H9 (cell line): Measurements from ENCODE around the gene SYDE2. TPM values are rescaled to one million over a fixed set of nuclear protein-coding genes. Genes with fewer than 3 reads are reported as not detected.

Experiments
- DNase-seq: peaks from one replicate; pipeline ENCODE4 v3.0.0-alpha.2; 2017
- H2AFZ ChIP-seq: one replicate; pipeline ENCODE4 v1.6.1; 2013; ENCODE audit warnings: mild to moderate bottlenecking, low read length, control low read depth, moderate library complexity
- H2AK5ac ChIP-seq: 2 replicates; pipeline ENCODE4 v1.6.1; 2013; ENCODE audit warnings: low read length, control low read depth, mixed read lengths; ENCODE audit not compliant: insufficient read length
- H2BK120ac ChIP-seq: one replicate; pipeline ENCODE4 v1.6.1; 2013; ENCODE audit warnings: low read depth, mild to moderate bottlenecking, low read length, control low read depth, inconsistent platforms; ENCODE audit not compliant: poor library complexity, severe bottlenecking
- H2BK12ac ChIP-seq: 2 replicates; pipeline ENCODE4 v1.6.1; 2013; ENCODE audit warnings: low read length, control low read depth, mixed read lengths, low read depth; ENCODE audit not compliant: insufficient read length
- H2BK15ac ChIP-seq: 2 replicates; pipeline ENCODE4 v1.6.1; 2013; ENCODE audit warnings: low read depth, low read length, control low read depth
- H2BK20ac ChIP-seq: one replicate; pipeline ENCODE4 v1.6.1; 2013; ENCODE audit warnings: low read depth, mild to moderate bottlenecking, low read length, control low read depth, inconsistent platforms; ENCODE audit not compliant: poor library complexity, severe bottlenecking
- H2BK5ac ChIP-seq: 2 replicates; pipeline ENCODE4 v1.6.1; 2013; ENCODE audit warnings: low read length, control low read depth, mixed read lengths; ENCODE audit not compliant: insufficient read length
- H3K14ac ChIP-seq: 2 replicates; pipeline ENCODE4 v1.6.1; 2013; ENCODE audit warnings: low read length, control low read depth; ENCODE audit not compliant: insufficient read depth
- H3K18ac ChIP-seq: 2 replicates; pipeline ENCODE4 v1.6.1; 2013; ENCODE audit warnings: low read depth, mild to moderate bottlenecking, mixed read lengths, low read length, control low read depth; ENCODE audit not compliant: insufficient read length
- H3K23ac ChIP-seq: 2 replicates; pipeline ENCODE4 v1.6.1; 2013; ENCODE audit warnings: low read length, control low read depth, mixed read lengths, low read depth; ENCODE audit not compliant: insufficient read length
- H3K23me2 ChIP-seq: 2 replicates; pipeline ENCODE4 v1.6.1; 2013; ENCODE audit warnings: low read depth, mild to moderate bottlenecking, mixed read lengths, low read length, control low read depth; ENCODE audit not compliant: insufficient read length, poor library complexity, severe bottlenecking
- H3K27ac ChIP-seq: 2 replicates; pipeline ENCODE4 v1.5.1; 2013; ENCODE audit warnings: low read length, control low read depth, mixed read lengths, low read depth; ENCODE audit not compliant: insufficient read length
- H3K27me3 ChIP-seq: 2 replicates; pipeline ENCODE4 v1.6.1; 2013; ENCODE audit warnings: low read length, control low read depth, inconsistent platforms; ENCODE audit not compliant: insufficient read depth
- H3K4ac ChIP-seq: 2 replicates; pipeline ENCODE4 v1.6.1; 2013; ENCODE audit warnings: low read depth, mild to moderate bottlenecking, control low read depth, inconsistent platforms, low read length, moderate library complexity
- H3K4me1 ChIP-seq: 2 replicates; pipeline ENCODE4 v1.6.1; 2013; ENCODE audit warnings: low read length, control low read depth, inconsistent platforms; ENCODE audit not compliant: insufficient read depth
- H3K4me2 ChIP-seq: 2 replicates; pipeline ENCODE4 v1.6.1; 2013; ENCODE audit warnings: low read length, control low read depth, mixed read lengths; ENCODE audit not compliant: insufficient read length, insufficient read depth
- H3K56ac ChIP-seq: 2 replicates; pipeline ENCODE4 v1.6.1; 2013; ENCODE audit warnings: low read depth, mild to moderate bottlenecking, mixed read lengths, low read length, control low read depth; ENCODE audit not compliant: insufficient read length
- H3K79me1 ChIP-seq: 2 replicates; pipeline ENCODE4 v1.6.1; 2013; ENCODE audit warnings: low read depth, mild to moderate bottlenecking, moderate library complexity, low read length, control low read depth, inconsistent platforms; ENCODE audit not compliant: insufficient read depth, poor library complexity, severe bottlenecking
- H3K79me2 ChIP-seq: 2 replicates; pipeline ENCODE4 v1.6.1; 2013; ENCODE audit warnings: low read length, control low read depth, inconsistent platforms; ENCODE audit not compliant: insufficient read depth
- H3K9ac ChIP-seq: 2 replicates; pipeline ENCODE4 v1.6.1; 2013; ENCODE audit warnings: low read length, control low read depth, mixed read lengths; ENCODE audit not compliant: insufficient read length; ENCODE audit errors: extremely low read depth
- H3K9me3 ChIP-seq: one replicate; pipeline ENCODE4 v1.6.1; 2013; ENCODE audit warnings: low read depth, low read length, inconsistent platforms; ENCODE audit not compliant: control insufficient read depth
- H3T11ph ChIP-seq: one replicate; pipeline ENCODE4 v1.6.1; 2013; ENCODE audit warnings: mild to moderate bottlenecking, low read length, control low read depth, inconsistent platforms
- H4K20me1 ChIP-seq: one replicate; pipeline ENCODE4 v1.6.1; 2013; ENCODE audit not compliant: control insufficient read depth, insufficient read length, insufficient read depth
- H4K5ac ChIP-seq: 2 replicates; pipeline ENCODE4 v1.6.1; 2013; ENCODE audit warnings: low read depth, mild to moderate bottlenecking, mixed read lengths, low read length, control low read depth; ENCODE audit not compliant: insufficient read length
- H4K8ac ChIP-seq: replicated peaks from 2 replicates; pipeline ENCODE4 v1.6.1; 2013; ENCODE audit warnings: low read length, control low read depth, mixed read lengths, low read depth; ENCODE audit not compliant: insufficient read length
- H4K91ac ChIP-seq: 2 replicates; pipeline ENCODE4 v1.6.1; 2013; ENCODE audit warnings: low read depth, mild to moderate bottlenecking, moderate library complexity, mixed read lengths, low read length, control low read depth; ENCODE audit not compliant: insufficient read length
- H3K27ac Mint-ChIP-seq, 3 experiments: 2 replicates in 2 of 3; 3 replicates in 1 of 3; pipeline ENCODE4 v1.8.0; 2020 to 2021; ENCODE audit warnings: mixed read lengths in 3 of 3, mild to moderate bottlenecking in 1 of 3, moderate library complexity in 1 of 3
- H3K27me3 Mint-ChIP-seq: 2 replicates; pipeline ENCODE4 v1.8.0; 2021; ENCODE audit warnings: low read depth, mild to moderate bottlenecking, moderate library complexity, mixed read lengths
- H3K36me3 Mint-ChIP-seq, 3 experiments: 2 replicates in 2 of 3; 3 replicates in 1 of 3; pipeline ENCODE4 v1.8.0; 2020 to 2021; ENCODE audit warnings: low read depth in 3 of 3, mixed read lengths in 3 of 3; ENCODE audit not compliant: insufficient read depth in 1 of 3
- H3K4me1 Mint-ChIP-seq, 2 experiments: 2 replicates each; pipeline ENCODE4 v1.8.0; 2020; ENCODE audit warnings: mixed read lengths in 2 of 2
- H3K4me3 Mint-ChIP-seq, 2 experiments: 2 replicates in 1 of 2; 3 replicates in 1 of 2; pipeline ENCODE4 v1.8.0; 2020 to 2021; ENCODE audit warnings: mild to moderate bottlenecking in 2 of 2, mixed read lengths in 2 of 2, moderate library complexity in 1 of 2
- H3K9me3 Mint-ChIP-seq, 2 experiments: 2 replicates in 1 of 2; 3 replicates in 1 of 2; pipeline ENCODE4 v1.8.0; 2020; ENCODE audit warnings: mild to moderate bottlenecking in 2 of 2, mixed read lengths in 2 of 2, moderate library complexity in 1 of 2
- CTCF ChIP-seq: fragments of 200-600 bp; sonication (generic); conservative IDR thresholded peaks from 3 replicates; pipeline ENCODE4 v1.8.0; 2021; ENCODE audit warnings: antibody characterized with exemption, mild to moderate bottlenecking
- WGBS: extraction: QIAGEN DNeasy Blood & Tissue Kit; methylation state at CpG from one replicate; pipeline ENCODE4 v1.1.7; 2013; ENCODE audit warnings: missing lambda C conversion rate, low lambda C conversion rate, mixed read lengths; ENCODE audit not compliant: insufficient read length; ENCODE audit errors: extremely low coverage; 5-methylcytosine and 5-hydroxymethylcytosine counted together
- total RNA-seq: library from RNA; stranded (reverse); gene quantifications from 2 replicates; pipeline ENCODE4 v1.2.1, GENCODE V29; 2021

The SYDE2 gene
- total RNA-seq, 1 experiment from 2014 or later = 12.4 TPM

DNA sequence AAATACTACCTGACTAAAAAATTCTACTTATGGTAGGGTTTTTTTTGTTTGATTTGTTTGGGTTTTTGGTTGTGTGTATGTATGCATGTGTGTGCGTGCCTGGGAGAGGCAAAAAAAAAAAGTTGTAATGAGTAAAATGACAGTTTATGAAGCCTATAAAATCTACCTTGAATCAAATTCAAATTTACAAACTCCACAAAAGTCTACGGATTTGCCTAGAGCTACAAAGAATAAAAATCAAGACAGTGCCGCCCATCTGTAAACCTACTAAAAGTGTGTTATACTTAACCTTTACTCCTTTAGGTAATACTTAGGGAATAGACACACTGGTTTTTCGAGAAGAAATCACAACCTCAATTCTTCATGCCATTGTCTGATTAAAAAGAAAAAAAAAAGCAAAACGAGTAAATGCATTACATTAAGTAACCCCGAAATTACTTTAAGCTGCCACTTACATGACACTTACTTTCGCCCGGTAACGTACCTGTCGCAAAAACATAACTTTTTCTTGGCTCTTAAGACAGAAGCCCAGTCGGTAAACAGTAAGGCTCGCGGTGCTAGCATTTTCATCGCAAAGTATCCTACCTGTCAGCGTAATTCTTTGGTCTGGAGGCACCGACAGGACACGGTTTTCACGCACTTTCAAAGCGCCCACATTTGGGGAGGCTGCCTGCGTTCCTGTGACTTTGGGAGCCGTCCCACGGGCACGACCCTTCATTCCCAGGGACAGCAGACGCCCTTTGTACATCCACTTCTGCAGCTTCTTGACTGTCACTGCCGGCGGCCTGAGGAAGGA lies 951 bp downstream of the SYDE2 start:
- H3K27me3 Mint-ChIP-seq = no peaks in the 10 kb centered on the region
- Histone ChIP-seq H4K8ac (no peak overlapping the region), H3K14ac (peak overlapping the region; percentile 46; the same call in 1 of the 2 replicates), H2BK120ac (no peak overlapping the region), H3K27me3 (no peaks in the 10 kb centered on the region), H4K20me1 (no peaks in the 10 kb centered on the region), H3K4me1 (no peaks in the 10 kb centered on the region), H2BK20ac (no peak overlapping the region), H2BK5ac (no peak overlapping the region), H2AK5ac (no peak overlapping the region), H4K91ac (no peak overlapping the region), H2AFZ (no peak overlapping the region), H3K4me2 (peak overlapping the region; percentile 97), H3K23ac (no peak overlapping the region), H3K79me1 (no peaks in the 10 kb centered on the region), H4K5ac (no peak overlapping the region), H3K56ac (no peak overlapping the region), H3K9me3 (no peaks in the 10 kb centered on the region), H3K23me2 (peaks cover 5% of the 10 kb centered on the region), H3K79me2 (peaks cover 5% of the 10 kb centered on the region; the same call in 1 of the 2 replicates), H2BK15ac (no peak overlapping the region), H3T11ph (no peak overlapping the region), H3K4ac (no peak overlapping the region), H2BK12ac (no peak overlapping the region), H3K27ac (no peak overlapping the region), H3K18ac (no peak overlapping the region), H3K9ac (peak overlapping the region; percentile 55)
- no peak overlapping the region for H3K27ac Mint-ChIP-seq
- no peak for TF ChIP-seq CTCF
- H3K4me1 Mint-ChIP-seq = peaks cover 47 to 48% of the 10 kb centered on the region in 2 experiments
- no CpG with 5 or more reads among the region's 26 CpGs for WGBS
- peaks cover 0 to 4% (median 2%) of the 10 kb centered on the region in 3 experiments; a peak in 3 of 7 replicates for H3K36me3 Mint-ChIP-seq
- no peak for DNase-seq
- H3K4me3 Mint-ChIP-seq = peak overlapping the region; percentile 88 to 92
- no peaks in the 10 kb centered on the region for H3K9me3 Mint-ChIP-seq
